ENCODE results near the gene C16orf96. TPM values are rescaled to one million over a fixed set of nuclear protein-coding genes. Genes with fewer than 3 reads are reported as not detected.

The C16orf96 gene
- total RNA-seq, 1 donor from 2014 or later: not detected

- DNase-seq (ENCODE audit: low spot score in 2 of 2): no peak
- H3K36me3 ChIP-seq: peaks cover 0 to 4% of the 10 kb centered on the region in 2 donors
- TF ChIP-seq CTCF (IDR thresholded peaks at IDR 0.05): no peak
- H3K4me3 ChIP-seq: no peak overlapping the region
- peaks cover 13 to 18% of the 10 kb centered on the region in 2 donors for H3K4me1 ChIP-seq
- H3K27me3 ChIP-seq: no peaks in the 10 kb centered on the region
- H3K9me3 ChIP-seq: no peaks in the 10 kb centered on the region
- peak overlapping the region; percentile 37 to 63 for H3K27ac ChIP-seq
- intact Hi-C loops (cut with DNase I): loop anchor here (10.0 kb wide), 1 partner anchor 819 kb away; the partner anchor contains the start of gene TRAP1
These were observed 21.9 kb upstream of the C16orf96 start for GRCh38 chr16:4534151-4534790.

- peak overlapping the region; percentile 87 to 90 for H3K27ac ChIP-seq
- intact Hi-C loops (cut with DNase I): loop anchor here (10.0 kb wide), 1 partner anchor 821 kb away; the partner anchor contains the start of gene TRAP1
- no peak for TF ChIP-seq CTCF (IDR thresholded peaks at IDR 0.05)
- H3K4me3 ChIP-seq: no peak overlapping the region
- H3K27me3 ChIP-seq: no peaks in the 10 kb centered on the region
- H3K36me3 ChIP-seq: peaks cover 0 to 4% of the 10 kb centered on the region in 2 donors
- no peak for DNase-seq (ENCODE audit: low spot score in 2 of 2)
- peaks cover 13 to 16% of the 10 kb centered on the region in 2 donors for H3K4me1 ChIP-seq
- no peaks in the 10 kb centered on the region for H3K9me3 ChIP-seq
These were observed 20.5 kb upstream of the C16orf96 start for GRCh38 chr16:4535627-4536108.

- Histone ChIP-seq H3K27ac (peak overlapping the region; percentile 87 to 90), H3K9me3 (no peaks in the 10 kb centered on the region), H3K27me3 (no peaks in the 10 kb centered on the region), H3K4me3 (peak overlapping the region in 1 of 2 donors; percentile 95), H3K36me3 (peaks cover 0 to 4% of the 10 kb centered on the region in 2 donors), H3K4me1 (peaks cover 13 to 16% of the 10 kb centered on the region in 2 donors)
- intact Hi-C loops (cut with DNase I): loop anchor here (10.0 kb wide), 1 partner anchor 822 kb away; the partner anchor contains the start of gene TRAP1
- TF ChIP-seq CTCF (IDR thresholded peaks at IDR 0.05): no peak
- peak in 1 of 2 donors; percentile 68 for DNase-seq (ENCODE audit: low spot score in 2 of 2)
These were observed 19.6 kb upstream of the C16orf96 start for GRCh38 chr16:4536391-4537106.

- Histone ChIP-seq H3K27me3 (no peaks in the 10 kb centered on the region), H3K36me3 (no peaks in the 10 kb centered on the region), H3K9me3 (no peaks in the 10 kb centered on the region), H3K4me1 (peaks cover 13 to 16% of the 10 kb centered on the region in 2 donors), H3K4me3 (peak overlapping the region; percentile 71 to 95), H3K27ac (peak overlapping the region; percentile 87 to 90)
- intact Hi-C loops (cut with DNase I): loop anchor here (10.0 kb wide), 1 partner anchor 823 kb away; the partner anchor contains the start of gene TRAP1
- peak in 1 of 2 donors; percentile 68 for DNase-seq (ENCODE audit: low spot score in 2 of 2)
- no peak for TF ChIP-seq CTCF (IDR thresholded peaks at IDR 0.05)
These were observed 18.5 kb upstream of the C16orf96 start for GRCh38 chr16:4537376-4538343.
